Tibial artery (tissue), 4 donors: ENCODE data around the gene CSMD2.

Experiments used
- DNase-seq, 2 donors: peaks; one replicate each; pipeline ENCODE4 v3.0.0-alpha.2; 2019
- H3K27ac ChIP-seq, 2 donors: fragments of 200-600 bp; sonication (generic) in 1 of 2; 1 replicate in 1 of 2; 2 replicates in 1 of 2; pipeline ENCODE4 v1.5.1; 2018 to 2019; ENCODE audit warnings: mild to moderate bottlenecking in 1 of 2
- H3K27me3 ChIP-seq, 2 donors: fragments of 200-600 bp; sonication (generic) in 1 of 2; one replicate each; pipeline versions ENCODE4 v1.5.1 to v1.6.0; 2016 to 2019
- H3K36me3 ChIP-seq, 3 donors: fragments of 200-600 bp; sonication (generic) in 2 of 3; one replicate each; pipeline ENCODE4 v1.5.1; 2016 to 2019; ENCODE audit warnings: mild to moderate bottlenecking in 2 of 3
- H3K4me1 ChIP-seq, 4 donors: fragments of 200-600 bp; sonication (generic) in 2 of 4; 1 replicate in 3 of 4; 2 replicates in 1 of 4; pipeline ENCODE4 v1.5.1; 2016 to 2019
- H3K4me3 ChIP-seq, 2 donors: fragments of 200-600 bp; sonication (generic) in 1 of 2; 1 replicate in 1 of 2; 2 replicates in 1 of 2; pipeline ENCODE4 v1.5.1; 2018 to 2019; ENCODE audit warnings: mild to moderate bottlenecking in 2 of 2
- H3K9me3 ChIP-seq, 3 donors: fragments of 200-600 bp; sonication (generic) in 1 of 3; one replicate each; pipeline ENCODE4 v1.5.1; 2016 to 2019
- intact Hi-C: fragments of 100-400 bp; cut with DNase I; formaldehyde crosslinking; loops from one replicate; pipeline ENCODE4 v1.15.0; 2023; ENCODE audit warnings: low total_unique reads
- TF ChIP-seq, protein P1 (sequence below), 2 experiments: fragments of 200-600 bp in 1 of 2; fragments of 450-650 bp in 1 of 2; IDR thresholded peaks; one replicate each; pipeline ENCODE4 v1.5.1; 2017 to 2019; ENCODE audit warnings: antibody characterized with exemption in 2 of 2, mild to moderate bottlenecking in 1 of 2, moderate library complexity in 1 of 2

The CSMD2 gene

DNA sequence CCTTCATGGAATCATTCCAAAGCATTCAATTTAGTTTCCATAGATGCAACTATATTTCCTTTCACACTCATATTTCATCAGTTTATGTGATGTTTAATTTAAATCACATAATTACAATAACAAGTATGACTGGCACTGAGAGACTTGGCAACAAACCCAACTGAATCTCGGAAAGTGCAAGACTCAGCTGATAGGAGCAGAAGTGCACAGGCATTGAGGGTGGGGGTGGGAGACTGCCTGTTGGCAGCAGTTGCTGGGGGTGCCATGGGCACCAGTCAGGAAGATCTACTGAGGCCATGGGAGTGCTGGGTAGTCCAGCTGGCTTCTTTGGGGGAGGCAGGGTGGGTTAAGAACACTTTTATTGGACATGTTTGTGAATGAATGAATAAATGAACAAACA is 311.6 kb downstream of the CSMD2 start:
- H3K4me3 ChIP-seq, result no peak overlapping the region
- H3K27me3 ChIP-seq, result peaks cover 0 to 3% of the 10 kb centered on the region in 2 donors
- no peaks in the 10 kb centered on the region for H3K9me3 ChIP-seq
- no peaks in the 10 kb centered on the region for H3K4me1 ChIP-seq
- no peaks in the 10 kb centered on the region for H3K36me3 ChIP-seq
- TF ChIP-seq, protein P1, sequence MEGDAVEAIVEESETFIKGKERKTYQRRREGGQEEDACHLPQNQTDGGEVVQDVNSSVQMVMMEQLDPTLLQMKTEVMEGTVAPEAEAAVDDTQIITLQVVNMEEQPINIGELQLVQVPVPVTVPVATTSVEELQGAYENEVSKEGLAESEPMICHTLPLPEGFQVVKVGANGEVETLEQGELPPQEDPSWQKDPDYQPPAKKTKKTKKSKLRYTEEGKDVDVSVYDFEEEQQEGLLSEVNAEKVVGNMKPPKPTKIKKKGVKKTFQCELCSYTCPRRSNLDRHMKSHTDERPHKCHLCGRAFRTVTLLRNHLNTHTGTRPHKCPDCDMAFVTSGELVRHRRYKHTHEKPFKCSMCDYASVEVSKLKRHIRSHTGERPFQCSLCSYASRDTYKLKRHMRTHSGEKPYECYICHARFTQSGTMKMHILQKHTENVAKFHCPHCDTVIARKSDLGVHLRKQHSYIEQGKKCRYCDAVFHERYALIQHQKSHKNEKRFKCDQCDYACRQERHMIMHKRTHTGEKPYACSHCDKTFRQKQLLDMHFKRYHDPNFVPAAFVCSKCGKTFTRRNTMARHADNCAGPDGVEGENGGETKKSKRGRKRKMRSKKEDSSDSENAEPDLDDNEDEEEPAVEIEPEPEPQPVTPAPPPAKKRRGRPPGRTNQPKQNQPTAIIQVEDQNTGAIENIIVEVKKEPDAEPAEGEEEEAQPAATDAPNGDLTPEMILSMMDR (IDR thresholded peaks at IDR 0.05), result no peak
- intact Hi-C loops, result no loop called here
- DNase-seq, result no peak
- H3K27ac ChIP-seq, result no peak overlapping the region

DNA sequence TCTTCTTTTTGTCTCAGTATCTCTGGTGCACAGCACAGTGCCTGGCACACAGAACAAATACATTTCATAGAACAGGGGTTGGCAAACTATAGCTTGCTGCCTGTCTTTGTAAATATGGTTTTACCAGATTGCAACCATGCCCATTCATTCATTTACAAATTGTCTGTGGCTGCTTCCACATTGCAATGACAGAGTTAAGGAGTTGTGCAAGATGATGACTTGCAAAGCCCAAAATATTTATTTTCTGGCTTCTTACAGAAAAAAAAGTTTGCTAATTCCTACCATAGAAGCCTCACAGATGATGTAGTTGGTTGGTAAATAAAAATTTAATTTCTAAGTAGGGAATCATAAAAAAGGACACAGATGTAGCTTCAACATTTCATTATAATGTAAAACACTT is 312.3 kb downstream of the CSMD2 start:
- Histone ChIP-seq H3K4me3 (no peak overlapping the region), H3K27me3 (peaks cover 0 to 3% of the 10 kb centered on the region in 2 donors), H3K36me3 (no peaks in the 10 kb centered on the region), H3K4me1 (no peaks in the 10 kb centered on the region), H3K27ac (no peak overlapping the region), H3K9me3 (no peaks in the 10 kb centered on the region)
- TF ChIP-seq, protein P1 (IDR thresholded peaks at IDR 0.05), result no peak
- DNase-seq, result no peak
- intact Hi-C loops, result no loop called here

DNA sequence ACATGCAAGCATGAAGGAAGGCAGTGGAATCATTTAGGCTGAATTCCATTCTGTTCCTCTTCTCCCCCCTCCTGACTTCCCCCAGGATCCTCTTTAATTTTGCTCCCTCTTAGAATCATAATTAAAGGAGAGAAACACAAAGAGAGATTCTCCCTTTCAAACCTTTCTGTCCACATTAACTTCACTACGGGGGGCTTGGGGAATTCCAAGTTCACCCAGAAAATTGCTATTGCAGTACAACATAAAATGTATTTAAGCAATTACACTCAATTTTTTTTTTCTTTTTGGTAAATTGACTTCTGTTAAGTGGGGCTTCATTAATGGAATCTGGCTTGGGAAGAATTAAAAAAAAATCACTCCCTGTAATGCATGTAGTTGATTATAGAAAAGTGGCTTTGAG is 314.5 kb downstream of the CSMD2 start:
- TF ChIP-seq, protein P1 (IDR thresholded peaks at IDR 0.05), result no peak
- Histone ChIP-seq H3K9me3 (no peaks in the 10 kb centered on the region), H3K36me3 (no peaks in the 10 kb centered on the region), H3K4me3 (no peak overlapping the region), H3K4me1 (no peaks in the 10 kb centered on the region), H3K27ac (no peak overlapping the region), H3K27me3 (no peaks in the 10 kb centered on the region)
- intact Hi-C loops, result no loop called here
- DNase-seq, result no peak

DNA sequence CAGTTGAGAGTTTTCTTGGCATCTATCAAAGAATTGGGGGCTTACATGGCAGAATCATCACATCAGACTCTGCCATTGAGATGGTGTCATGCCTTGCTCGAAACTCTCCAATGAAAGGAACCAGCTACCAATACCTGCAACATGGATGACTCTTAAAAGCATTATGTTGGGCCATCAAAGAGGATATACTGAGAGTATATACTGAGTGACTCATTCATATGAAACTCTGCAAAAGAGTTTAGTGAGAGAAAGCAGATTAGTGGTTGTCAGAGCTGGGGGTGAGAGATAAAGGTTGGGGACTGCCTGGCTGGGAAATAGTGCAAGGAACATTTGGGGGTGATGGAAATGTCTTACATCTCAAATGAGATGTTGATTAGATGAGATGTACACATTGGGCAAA is 315.8 kb downstream of the CSMD2 start:
- H3K9me3 ChIP-seq, result no peaks in the 10 kb centered on the region
- TF ChIP-seq, protein P1 (IDR thresholded peaks at IDR 0.05), result no peak
- no peak for DNase-seq
- no peaks in the 10 kb centered on the region for H3K36me3 ChIP-seq
- intact Hi-C loops, result loop anchor here (5.0 kb wide), 1 partner anchor 472 kb away; no protein-coding TSS in a partner anchor
- no peak overlapping the region for H3K4me3 ChIP-seq
- H3K4me1 ChIP-seq, result no peaks in the 10 kb centered on the region
- H3K27ac ChIP-seq, result no peak overlapping the region
- H3K27me3 ChIP-seq, result no peaks in the 10 kb centered on the region

DNA sequence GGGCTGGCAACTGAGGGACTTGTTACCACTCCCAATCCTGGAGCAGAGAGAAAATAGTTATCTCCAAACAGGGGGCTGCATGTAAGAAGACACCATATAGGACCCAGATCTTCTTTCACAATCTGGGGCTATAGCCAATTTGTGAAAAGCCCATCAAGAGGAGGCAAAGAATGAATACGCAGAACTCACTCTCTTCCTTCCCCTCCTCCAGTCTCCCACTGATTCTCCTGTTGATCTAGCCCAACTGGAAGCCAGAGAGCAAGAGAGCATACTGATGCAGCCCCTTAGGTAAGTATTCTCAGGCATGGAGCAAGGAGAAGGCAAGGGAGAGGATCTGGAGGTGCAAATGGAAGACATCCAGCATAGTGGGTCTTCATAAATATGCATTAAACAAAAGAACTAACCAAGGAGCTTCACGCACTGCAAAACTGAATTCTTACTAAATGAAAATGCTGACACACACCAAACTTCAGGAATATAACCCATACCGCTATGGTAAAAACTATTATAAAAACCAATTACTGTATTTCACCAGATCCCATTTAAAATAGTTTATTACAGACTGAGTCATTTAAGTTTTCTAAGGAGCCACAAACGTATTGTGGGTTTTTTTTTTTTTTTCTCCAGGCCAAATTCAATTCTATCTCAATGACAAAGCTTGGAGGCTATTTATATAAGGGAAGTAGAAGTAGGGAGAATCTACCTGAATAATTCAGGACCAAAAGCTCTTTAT is 316.7 kb downstream of the CSMD2 start:
- no peaks in the 10 kb centered on the region for H3K27me3 ChIP-seq
- intact Hi-C loops, result loop anchor here (5.0 kb wide), 1 partner anchor 471 kb away; no protein-coding TSS in a partner anchor
- no peaks in the 10 kb centered on the region for H3K36me3 ChIP-seq
- no peak overlapping the region for H3K4me3 ChIP-seq
- DNase-seq, result no peak
- TF ChIP-seq, protein P1 (IDR thresholded peaks at IDR 0.05), result no peak
- H3K4me1 ChIP-seq, result no peaks in the 10 kb centered on the region
- H3K9me3 ChIP-seq, result no peaks in the 10 kb centered on the region
- no peak overlapping the region for H3K27ac ChIP-seq
